A549 treated with GW870086 at 1 μM for 4 hours (cell line): Measurements from ENCODE around the gene TMIGD2. TPM values are rescaled to one million over a fixed set of nuclear protein-coding genes. Genes with fewer than 3 reads are reported as not detected.

Source experiments
- total RNA-seq: library from RNA; stranded (reverse); fragments of 200-300 nt; extraction: Qiagen RNA extraction; gene quantifications from 5 replicates; pipeline ENCODE4 v1.2.3, GENCODE V29; 2022; ENCODE audit warnings: low read depth

Gene TMIGD2
- total RNA-seq = not detected in 5 replicates

DNA sequence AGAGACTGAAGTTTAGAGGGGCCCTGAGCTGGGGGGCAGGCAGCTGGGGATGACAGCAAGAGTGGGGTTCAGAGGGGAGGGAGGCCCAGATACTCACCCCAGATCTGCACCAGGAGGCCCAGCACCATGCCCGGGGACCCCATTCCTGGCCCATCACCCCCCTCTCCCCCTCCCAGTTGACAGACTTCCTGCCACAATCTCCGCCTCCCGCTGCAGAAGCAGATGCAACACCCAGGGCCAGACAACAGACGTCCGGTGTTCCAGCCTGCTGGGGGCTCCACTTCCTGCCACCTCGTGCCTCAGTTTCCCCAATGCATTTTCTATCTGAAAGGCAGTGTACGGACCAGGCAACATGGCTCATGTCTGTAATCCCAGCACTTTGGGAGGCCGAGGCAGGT is at the start of gene TMIGD2:
TMIGD2 (minus strand) TSS at position 147 of the 398 bp plus-strand sequence; CDS start at position 143, 4 bp downstream.

GRCh38 chr19:4343370-4344307 is 41.5 kb upstream of the TMIGD2 start, which contains the start of gene MPND:
Gene MPND, plus strand, starts transcription at chr19:4343562. Its CDS starts 32 bp downstream, at chr19:4343594.

DNA sequence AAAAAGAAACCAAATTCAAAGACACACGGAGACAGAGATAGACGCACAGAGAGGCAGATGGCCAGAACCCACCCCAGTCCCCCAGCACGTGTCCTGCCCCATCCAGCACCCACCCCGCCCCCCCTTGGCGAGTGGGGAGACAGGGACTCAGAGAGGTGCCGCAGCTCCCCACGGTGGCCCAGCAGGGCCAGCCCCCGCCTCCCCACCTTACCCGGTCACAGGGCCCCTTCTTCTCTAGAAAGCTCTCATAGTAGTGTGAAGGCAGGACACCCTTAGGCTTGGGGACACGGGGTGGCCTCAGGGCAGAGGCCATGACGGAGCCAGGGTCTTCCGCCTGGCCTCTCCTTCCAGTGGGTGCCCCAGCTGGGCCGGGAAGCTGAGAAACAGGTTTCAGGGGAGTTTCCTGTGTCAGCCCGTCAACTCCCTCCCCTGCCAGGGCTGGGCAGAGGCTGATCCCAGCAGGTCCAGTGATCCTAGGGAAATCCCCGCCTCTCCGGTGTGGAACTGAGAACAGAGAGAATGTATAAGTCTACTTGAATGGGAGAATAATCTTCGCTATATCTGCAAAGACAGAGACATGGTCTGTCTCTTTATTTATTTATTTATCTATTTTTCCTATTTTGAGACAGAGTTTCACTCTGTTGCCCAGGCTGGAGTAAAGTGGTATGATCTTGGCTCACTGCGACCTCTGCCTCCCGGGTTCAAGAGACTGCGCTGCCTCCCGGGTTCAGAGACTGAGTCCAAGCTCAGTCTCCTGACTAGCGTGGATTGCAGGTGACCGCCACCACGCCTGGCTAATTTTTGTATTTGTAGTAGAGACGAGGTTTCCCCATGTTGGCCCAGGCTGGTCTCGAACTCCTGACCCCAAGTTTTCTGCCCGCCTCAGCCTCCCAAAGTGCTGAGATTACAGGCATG is 36.5 kb upstream of the TMIGD2 start, which contains the start of gene STAP2:
STAP2 (minus strand) TSS at position 387 of the 915 bp plus-strand sequence; CDS start at position 313, 74 bp downstream.

GRCh38 chr19:4304538-4305256 is 2.5 kb upstream of the TMIGD2 start, which contains the start of gene FSD1:
Gene FSD1, plus strand, starts transcription at chr19:4304598. Its CDS starts 149 bp downstream, at chr19:4304747.

DNA sequence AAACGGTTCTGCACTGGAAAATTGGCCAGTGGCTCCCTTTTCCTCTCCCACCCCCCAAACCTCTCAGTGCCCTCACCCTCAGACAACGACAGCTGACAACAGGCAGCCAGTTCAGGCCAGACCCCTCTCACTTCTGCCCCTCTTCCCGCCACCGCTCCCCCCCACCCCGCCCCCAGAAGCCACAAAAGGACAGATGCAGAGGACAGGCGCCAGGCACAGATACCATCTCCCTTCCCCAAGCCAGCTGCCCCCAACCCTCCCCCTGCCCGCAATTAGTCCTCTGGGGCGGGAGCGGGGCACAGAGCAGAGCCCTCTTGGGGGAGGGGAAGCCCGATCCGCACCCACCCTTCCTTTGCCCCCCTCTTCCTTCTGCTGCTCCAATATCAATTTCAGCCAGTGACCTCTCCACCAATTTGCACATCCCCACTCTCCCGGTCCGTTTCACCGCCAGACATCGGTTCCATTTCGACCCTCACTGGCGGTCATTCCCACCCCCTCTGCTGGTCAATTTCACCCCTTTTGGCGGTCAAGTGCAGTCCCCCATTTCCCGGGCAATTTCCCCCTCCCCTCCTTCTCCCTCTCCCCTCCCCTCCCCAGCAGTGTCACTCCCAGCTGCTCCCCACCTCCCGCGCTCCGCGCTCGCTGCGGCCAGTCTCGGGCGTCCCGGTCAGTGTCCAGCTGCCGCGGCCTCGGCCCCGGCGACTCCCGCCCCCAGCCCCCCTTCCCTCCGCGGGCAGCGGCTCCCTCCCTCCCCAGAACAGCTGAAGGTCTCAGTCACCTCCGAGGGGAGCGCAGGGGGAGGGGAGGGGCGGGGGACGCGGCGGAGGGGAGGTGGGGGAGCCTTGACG is 23.5 kb downstream of the TMIGD2 start, which contains the start of gene SHD:
SHD (plus strand) TSS at position 848 of the 848 bp plus-strand sequence. CDS start 798 bp downstream, outside the sequence.

GRCh38 chr19:4246767-4247593 is 55.2 kb downstream of the TMIGD2 start, which contains the start of gene YJU2:
Gene YJU2, plus strand, starts transcription at chr19:4247080. Its CDS starts 67 bp downstream, at chr19:4247147.

Other genes with a start within 250 kb of the TMIGD2 start
- 15.3 to 22.1 TPM (median 20.9 TPM) in 5 replicates for gene ZBTB7A, start 235.5 kb downstream of the TMIGD2 start, total RNA-seq
- gene MAP2K2, start 178.3 kb downstream of the TMIGD2 start, total RNA-seq = 118 to 168 TPM (median 160 TPM) in 5 replicates
- gene CREB3L3, start 148.8 kb downstream of the TMIGD2 start, total RNA-seq = 0.07 to 0.16 TPM (median 0.11 TPM) in 3 of 5 replicates, not detected in the others
- 27.5 to 37.0 TPM (median 31.9 TPM) in 5 replicates for gene SIRT6, start 119.8 kb downstream of the TMIGD2 start, total RNA-seq
- 0.15 to 0.33 TPM (median 0.22 TPM) in 5 replicates for gene ANKRD24, start 119.7 kb downstream of the TMIGD2 start, total RNA-seq
- 2.7 to 4.6 TPM (median 3.1 TPM) in 5 replicates for gene EBI3, start 72.9 kb downstream of the TMIGD2 start, total RNA-seq
- gene YJU2, start 55.3 kb downstream of the TMIGD2 start, total RNA-seq = 17.6 to 20.8 TPM (median 19.4 TPM) in 5 replicates
- gene SHD, start 23.1 kb downstream of the TMIGD2 start, total RNA-seq = not detected in 5 replicates
- 6.3 to 9.6 TPM (median 8.5 TPM) in 5 replicates for gene FSD1, start 2.2 kb upstream of the TMIGD2 start, total RNA-seq
- gene STAP2, start 36.4 kb upstream of the TMIGD2 start, total RNA-seq = not detected in 5 replicates
- 5.8 to 12.9 TPM (median 11.1 TPM) in 5 replicates for gene MPND, start 41.2 kb upstream of the TMIGD2 start, total RNA-seq
- 45.6 to 64.3 TPM (median 59.9 TPM) in 5 replicates for gene SH3GL1, start 98.2 kb upstream of the TMIGD2 start, total RNA-seq
- 18.3 to 21.9 TPM (median 20.8 TPM) in 5 replicates for gene CHAF1A, start 100.3 kb upstream of the TMIGD2 start, total RNA-seq
- 35.9 to 65.2 TPM (median 58.6 TPM) in 5 replicates for gene UBXN6, start 155.4 kb upstream of the TMIGD2 start, total RNA-seq
- gene HDGFL2, start 169.9 kb upstream of the TMIGD2 start, total RNA-seq = 23.2 to 29.4 TPM (median 26.9 TPM) in 5 replicates
- gene PLIN4, start 216.1 kb upstream of the TMIGD2 start, total RNA-seq = 0.18 to 0.23 TPM (median 0.19 TPM) in 5 replicates
- 0.10 to 0.15 TPM (median 0.12 TPM) in 3 of 5 replicates, not detected in the others for gene PLIN5, start 232.8 kb upstream of the TMIGD2 start, total RNA-seq
- 0.08 to 0.41 TPM (median 0.11 TPM) in 4 of 5 replicates, not detected in the other for gene LRG1, start 237.6 kb upstream of the TMIGD2 start, total RNA-seq